NK-92 (cell line): ENCODE results near the gene TRPC4.

Experiments
- DNase-seq: peaks from one replicate; lab custom pipeline; 2025; ENCODE audit not compliant: unreplicated experiment; lab: John Stamatoyannopoulos, UW

TRPC4 gene

DNA sequence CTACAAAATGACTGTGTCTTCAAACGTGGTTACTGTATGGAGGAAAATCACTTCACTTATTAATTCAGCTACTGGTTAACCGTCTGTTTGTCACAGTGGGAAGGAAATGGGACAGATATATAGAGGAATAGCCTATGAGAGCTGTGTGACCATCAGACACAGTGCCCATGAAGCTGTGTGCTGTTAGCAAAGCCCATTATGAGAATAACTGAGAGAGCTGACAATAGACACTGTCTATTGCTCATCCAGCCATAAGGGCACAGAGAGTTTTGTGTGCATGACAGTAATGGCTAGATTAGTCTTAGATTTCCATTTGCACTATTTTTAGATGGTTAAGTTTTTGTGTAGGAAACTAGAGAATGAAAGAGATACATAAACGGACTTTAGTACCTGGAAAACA, 206.9 kb downstream of the TRPC4 start:
- no peak for DNase-seq

DNA sequence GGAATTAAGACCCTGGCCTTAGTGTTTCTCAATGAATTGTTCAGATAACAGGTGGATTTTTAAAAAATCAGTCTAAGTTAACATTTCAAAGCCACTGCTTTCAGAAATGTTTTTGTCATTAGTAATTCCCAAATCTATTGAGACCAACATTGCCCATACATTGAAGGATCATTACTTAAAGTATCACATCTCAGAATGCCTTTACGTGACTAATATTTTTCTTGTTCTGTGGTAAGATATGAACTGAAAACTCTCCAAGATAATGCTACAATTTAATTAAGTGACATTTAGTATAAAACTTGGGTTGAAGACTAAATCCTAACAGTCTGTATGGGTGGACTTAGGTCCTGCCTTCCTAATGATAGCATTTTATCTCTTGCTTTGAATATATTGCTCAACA, 211.6 kb downstream of the TRPC4 start:
- DNase-seq = no peak

DNA sequence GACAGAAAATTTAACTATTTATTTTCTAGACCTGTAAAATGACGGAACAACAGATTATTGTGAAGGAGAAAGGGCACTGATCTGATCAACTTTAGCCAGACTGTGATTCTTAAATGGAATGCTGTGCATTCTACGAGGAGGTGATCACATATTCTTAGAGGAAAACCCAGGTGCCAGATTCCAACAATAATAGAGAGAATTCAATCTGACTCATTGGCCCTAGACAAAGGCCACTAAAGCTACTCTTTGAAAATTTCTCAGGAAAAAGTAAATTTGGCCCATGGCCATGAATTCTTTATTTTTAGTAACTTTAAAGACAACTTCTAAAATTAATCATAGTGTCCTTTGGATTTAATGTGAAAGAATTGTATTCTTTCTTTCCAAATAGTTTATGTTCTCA, 212.4 kb downstream of the TRPC4 start:
- no peak for DNase-seq

DNA sequence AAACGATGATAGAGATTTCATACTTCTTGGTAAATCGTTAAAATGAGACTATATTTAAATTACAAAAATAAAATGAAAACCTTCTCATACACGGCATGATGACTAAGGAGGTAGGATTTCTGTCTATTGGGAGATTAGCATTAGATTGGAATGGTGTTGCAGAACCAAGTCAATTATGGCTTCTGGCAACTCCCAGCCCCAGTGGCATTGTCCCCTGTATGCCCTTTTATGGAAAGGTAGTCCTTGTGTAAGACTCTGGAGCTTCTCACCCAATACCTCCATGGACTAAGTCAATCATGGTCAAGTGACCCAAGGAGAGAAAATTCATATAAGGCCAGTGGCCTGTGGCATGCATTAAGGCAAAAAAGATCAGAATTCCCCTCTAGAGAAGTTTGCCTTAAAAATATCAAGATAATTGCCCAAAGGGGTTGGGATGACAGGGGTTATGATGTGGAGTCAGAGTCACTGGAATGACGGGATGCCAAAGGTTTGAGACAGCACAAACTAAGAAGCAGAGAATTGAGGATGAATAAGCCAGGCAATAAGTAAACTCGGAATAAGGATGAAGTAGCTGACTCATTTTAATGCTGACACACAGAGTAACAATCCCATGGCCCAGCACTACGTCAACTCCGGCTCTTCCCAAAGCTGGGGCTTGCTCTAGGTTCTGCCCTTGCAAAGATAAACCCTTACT, 213.2 kb downstream of the TRPC4 start:
- no peak for DNase-seq

DNA sequence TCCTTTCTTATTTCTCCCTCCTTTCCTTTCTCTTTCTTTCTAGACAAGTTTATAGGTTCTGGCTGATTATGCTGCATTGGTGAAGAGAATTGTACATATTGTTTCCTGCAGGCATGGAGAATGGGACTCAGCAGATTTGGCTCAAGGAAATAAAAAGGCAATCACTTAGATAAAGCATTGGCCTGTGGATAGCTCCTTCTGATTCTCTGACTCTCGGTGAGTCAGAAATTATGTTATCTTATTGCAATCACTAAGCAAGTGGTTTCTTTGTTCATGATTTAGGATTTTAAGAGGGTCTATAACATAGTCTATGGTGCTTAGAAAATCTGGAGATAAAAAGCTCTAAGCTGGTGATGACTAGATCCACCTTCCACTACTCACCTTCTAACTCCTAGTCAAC, 217.0 kb downstream of the TRPC4 start:
- no peak for DNase-seq

DNA sequence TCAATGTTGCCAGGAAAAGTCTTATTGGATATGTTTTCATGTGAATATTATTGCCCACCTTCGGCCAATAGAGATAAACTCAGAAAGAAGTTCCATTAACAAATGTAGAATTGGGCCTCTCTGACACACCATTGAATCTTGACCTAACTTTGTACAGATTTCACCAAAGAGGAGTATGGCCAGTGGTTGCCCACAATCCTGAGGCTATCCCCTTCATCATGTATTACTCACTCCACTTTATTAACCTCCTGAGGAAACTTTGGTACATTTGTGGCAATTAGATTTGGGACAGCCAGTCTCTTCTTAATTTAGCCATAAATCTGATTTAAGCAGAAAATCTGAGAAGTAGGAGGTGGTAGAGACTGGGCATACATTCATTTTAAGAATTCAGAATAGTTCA, 217.7 kb downstream of the TRPC4 start:
- no peak for DNase-seq

DNA sequence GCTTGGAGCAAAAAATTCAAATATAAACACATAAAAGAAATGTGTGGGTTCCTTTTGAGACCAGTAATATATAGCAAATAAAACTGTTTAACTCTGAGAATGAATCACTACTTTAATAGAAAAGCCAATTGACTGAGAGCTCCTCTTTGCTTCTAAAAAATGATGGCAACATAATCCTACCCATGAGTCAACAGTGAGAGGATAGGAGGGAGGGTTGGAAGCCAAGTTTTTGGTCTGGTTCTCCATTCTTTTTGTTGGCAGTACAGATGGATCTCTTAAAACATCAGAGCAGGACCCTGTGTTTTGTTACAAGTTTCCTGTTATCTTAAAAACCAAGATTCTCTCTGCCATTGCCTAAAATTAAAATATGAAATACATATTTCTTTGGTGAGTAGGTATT, 221.0 kb downstream of the TRPC4 start:
- DNase-seq = no peak

DNA sequence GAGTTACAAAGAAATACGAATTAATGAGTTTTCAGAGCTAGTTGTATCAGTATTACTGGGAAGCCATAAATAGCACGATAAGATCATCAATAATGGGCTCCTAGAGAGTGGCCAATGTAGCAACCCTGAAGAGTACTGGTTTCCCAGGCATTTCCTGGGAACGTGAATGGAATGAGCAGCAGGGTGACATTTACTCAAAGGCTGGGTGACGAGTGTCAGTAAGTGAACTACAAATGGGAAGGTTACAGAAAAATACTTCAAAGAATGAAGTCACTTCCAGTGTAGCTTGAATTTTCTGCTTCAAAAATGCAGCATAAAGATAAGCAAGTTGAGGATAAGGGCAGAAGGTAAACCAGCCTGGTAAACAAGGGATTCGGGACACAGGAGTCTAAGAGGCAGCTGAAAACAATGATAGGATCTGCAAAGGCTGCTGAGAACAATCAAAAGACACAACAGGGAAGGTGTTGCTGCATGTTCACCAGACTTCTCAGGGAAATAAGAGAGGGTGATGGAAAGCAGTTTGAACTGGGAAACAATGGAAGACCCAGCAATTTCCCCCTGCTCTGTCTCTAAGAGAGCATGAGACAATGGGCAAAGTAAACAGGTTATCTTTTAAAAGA, 222.4 kb downstream of the TRPC4 start:
- DNase-seq = no peak

DNA sequence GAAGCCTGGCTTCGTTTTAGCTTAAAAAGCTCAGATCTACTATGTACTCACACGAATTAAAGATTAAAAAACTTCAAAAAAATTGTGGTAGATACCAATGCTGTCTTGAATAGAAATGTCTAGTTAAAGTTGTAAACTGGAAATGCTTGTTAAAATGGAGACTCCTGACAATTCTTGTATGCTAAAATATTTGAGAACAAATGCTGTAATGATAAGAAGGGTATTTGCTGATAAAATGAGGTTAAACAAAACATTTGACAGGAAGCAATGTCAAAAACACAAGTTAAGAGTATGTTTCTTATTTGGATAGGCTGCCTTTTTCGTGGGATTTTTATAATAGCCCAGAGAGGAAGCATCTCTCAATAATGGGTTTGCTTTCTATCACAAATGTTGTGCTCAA, 223.0 kb downstream of the TRPC4 start:
- no peak for DNase-seq

DNA sequence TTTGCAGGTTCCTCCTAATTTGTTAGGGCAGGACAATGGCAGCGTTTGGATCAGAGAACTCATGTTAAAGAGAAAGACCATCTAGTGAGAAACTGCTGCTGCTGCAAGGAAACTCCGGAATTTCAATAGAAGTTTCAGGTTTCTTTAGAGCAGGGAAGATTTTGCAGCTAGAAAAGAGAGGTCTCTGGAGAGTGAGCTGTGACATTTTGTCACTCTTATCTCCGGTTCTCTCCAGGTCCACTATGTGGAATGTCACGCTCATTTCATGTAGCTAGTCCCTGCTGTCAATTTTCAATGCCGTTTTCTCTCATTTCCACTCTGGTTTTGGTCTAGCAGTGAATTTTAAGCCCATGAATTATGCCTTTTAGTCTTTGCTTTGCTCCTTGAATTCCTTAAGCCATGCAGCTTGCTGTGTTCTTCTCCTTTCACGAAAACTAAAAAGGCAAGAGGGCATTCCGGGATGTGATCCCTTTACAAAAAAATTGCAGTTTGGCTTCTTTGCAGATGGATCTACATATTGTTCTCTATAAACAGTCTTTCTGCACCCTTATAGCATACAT, 224.3 kb downstream of the TRPC4 start:
- no peak for DNase-seq

DNA sequence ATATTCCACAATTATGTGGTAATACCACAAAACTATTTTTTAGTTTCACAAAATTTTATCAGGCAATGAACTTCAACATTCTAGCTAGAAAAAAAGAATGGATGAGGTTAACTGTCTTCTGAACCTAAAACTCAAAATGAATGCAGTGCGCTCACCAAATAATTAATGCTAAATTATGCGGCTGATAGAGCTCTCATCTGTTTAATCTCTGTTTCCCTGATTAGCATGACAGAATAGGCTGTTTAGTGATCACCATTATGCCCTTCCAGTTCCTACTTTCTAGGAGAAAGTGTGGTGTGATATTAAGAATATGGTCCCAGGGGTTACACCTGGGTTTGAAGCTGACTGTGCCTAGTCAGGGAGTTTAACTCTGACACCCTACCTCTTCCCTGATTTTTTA, 228.2 kb downstream of the TRPC4 start:
- DNase-seq = no peak

DNA sequence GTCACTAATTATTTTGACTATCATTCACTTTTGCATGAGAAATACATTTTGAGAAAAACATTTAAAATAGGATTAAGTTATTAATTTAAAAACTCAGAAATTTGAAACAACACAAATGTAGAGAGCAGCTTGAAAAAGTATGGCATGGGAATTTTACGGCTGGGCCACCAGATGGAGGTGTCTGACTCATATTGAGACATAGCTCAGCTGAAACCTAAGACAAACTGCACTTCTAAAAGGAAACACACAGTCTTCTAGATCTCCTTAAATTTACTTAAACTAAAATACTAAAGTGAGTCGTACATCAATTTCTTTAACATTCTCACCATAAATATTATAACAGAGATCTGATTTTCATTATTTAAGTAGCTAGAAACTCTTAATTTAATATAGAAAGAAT, 229.1 kb downstream of the TRPC4 start:
- DNase-seq = no peak

DNA sequence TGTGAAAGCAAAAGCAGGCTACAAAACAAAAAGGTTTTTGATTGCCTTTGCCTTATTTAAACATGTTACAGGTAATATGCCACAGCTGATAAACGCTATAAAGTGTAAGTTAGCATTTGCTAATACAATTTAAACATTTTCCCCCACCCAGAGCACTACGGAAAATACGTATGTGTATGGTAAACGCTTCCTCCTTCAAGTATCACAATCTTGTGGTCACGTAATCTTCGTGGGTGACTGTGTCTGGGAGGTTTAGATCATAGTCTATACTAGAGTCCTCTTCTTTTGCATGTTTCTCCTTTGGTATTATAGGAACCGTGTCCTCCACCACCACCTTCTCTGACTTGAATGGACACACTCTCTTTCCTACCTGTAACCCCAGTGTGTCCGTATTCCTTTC, 232.9 kb downstream of the TRPC4 start:
- DNase-seq = no peak

DNA sequence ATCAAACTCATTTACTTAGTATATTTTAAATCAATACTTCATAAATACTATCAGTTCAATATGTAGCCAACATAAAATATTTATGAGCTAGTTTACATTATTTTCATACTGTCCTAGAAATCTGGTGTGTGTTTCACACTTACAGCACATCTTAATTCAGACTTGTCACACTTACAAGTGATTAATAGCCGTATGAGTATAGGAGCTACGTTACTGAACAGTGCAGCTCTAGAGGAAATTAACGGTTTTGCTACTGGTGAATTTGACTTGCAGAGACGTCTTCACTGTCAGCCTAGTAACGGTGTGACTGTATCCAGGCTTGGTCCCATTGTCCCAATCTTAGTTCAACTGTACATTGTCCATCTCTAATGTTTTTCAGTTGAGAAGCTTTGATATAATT, 237.3 kb downstream of the TRPC4 start:
- DNase-seq = no peak

DNA sequence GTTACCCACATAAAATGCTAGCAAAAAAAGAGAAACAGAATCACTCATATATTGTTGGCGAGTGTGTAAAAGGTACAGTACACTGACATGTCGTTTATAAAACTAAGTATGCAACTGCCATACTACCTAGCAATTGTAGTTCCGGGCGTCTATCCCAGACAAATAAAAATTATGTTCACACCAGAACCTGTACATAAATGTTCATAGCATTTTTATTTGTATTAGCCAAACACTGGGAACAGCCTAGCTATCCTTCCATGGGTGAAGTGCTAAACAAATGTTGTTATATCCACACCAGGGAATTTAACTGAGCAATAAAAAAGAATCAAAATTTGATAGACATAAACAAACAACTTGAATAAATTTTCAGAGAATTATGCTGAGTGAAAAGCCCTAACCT, 242.1 kb downstream of the TRPC4 start:
- no peak for DNase-seq

DNA sequence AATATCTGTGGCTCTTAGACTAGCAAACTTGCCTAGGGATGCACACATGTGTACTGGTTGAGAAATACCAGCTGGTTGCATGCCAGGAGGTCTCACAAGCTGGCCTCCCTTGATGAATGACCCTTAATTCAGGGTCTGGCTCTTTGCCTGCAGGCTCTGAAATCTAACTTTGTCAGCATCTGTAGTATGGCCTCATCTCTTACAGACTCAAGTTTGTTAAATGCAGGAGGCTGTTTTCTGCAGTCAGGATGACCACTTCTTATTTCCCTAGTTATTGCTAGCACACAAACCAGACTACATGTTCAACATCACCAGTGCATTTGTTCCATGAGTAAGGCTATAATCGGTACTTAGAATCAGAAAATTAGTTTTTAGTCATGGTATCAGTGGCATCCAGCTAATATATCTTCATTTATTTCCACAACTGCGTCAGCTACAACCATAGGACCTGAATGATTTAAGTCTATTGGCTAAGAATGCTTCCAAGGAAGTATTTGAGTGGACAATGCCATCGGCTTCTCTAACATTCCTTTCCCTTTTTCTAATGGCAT, 247.7 kb downstream of the TRPC4 start:
- no peak for DNase-seq

DNA sequence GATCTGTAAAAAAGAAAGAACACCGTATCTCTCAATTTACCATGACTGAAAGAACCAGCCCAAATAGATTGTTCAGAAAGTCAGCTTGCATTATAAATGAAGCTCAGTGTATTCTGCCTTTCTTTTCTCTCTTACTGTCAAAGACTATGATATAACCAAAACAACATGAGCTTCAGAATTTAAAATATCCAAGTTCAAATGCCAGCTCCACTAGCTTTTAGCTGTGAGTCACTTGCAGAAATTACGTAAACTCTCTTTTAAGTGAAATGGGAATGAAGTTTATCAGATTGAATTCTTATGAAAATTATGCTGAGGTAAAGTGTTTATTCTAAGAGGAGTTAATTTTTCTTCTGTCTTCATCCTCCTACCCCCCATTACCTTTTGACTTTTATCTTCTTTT, 251.0 kb downstream of the TRPC4 start:
- no peak for DNase-seq

DNA sequence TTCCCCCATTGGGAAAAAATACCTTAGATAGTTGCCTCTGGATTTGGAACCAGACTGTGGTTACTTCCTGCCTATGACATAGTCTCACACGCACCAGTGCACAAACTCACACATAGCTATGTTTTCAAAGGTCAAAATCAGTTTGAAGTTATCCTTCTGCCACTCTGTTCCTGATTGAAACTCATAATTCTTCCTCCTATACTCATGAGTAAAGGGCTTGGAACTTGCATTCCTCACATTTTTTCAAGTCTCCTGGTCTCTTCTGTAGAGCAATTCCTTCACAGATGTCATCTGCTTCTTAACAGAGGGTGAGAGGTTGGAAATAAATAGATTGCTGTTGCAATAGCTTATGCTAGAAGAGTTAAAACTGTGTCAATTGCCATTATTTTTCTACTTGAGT, 252.4 kb downstream of the TRPC4 start:
- no peak for DNase-seq

DNA sequence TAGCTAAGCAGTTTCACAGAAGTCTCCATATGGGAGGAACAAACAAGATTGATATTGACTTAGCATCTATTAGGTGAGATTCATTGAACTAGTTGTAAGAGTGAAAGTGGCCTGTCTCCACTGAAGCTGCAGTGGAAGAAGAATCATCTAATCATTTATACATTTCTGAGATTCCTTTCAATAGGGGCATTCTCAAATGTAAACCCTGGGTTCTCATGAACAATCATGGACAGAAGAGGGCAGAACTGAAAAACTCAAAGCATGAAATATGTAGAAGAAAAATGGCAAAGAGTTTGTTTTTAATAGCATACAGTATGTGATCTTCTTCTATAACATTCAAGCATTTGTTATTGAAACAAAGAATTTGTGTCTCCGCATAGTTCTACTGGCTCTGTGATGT, 253.4 kb downstream of the TRPC4 start:
- no peak for DNase-seq

DNA sequence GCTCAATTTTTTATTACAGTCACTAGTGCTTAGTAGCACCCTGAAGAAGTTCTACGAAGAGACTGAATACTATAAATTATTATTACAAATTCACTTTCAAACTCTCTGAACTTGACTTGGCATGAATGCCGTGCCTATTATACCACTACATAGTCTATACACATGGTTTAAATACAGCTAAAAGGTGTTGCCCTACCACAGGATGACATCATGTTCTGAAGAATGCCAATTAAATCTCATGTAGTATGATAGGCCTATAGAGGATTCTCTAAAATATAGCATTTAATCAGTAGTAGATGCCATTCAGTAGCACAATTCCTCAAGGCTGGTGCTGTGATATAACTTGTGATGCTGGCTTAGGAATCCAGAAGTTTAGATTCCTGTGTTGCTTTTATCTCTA, 254.3 kb downstream of the TRPC4 start:
- DNase-seq = no peak

DNA sequence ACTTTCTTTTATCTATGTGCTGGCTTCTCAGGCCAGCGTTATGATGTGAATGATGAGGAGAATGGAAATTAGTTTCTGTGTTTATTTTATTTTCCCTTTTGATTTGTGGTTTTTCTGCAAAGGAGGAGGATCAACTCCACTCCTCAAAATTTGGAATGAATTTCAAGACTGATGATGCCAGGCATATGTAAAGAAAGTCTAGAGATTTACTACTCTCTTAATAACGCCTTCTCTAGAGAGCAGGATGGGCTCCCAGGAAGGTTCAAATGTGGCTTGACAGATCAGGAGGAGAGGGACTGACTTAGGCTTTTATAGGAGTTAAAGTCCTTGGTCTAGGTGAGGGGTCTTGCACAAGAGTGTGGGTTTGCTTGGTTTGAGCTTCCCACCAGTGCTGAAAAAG, 255.9 kb downstream of the TRPC4 start:
- DNase-seq = no peak

DNA sequence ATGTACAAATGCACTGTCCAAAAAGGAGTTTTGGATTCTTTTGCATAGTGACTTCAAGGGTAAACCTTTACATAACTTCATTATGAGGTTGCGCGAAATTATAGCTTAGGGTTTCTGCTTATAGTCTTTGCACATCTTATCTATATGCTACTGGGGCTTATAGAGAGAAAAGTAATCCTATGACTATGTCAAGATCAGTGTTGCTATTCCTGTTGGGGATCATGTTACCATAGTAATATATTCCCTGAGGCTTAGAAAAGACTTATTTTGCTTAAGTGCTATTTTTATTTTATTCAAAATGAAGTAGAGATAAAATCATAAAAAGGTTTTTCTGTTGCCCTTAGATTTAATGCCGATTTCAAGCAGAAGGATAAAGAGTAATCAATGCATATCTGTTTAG, 256.3 kb downstream of the TRPC4 start:
- DNase-seq = no peak
